ENCODE results near the gene HMGCS2. TPM values are rescaled to one million over a fixed set of nuclear protein-coding genes. Genes with fewer than 3 reads are reported as not detected.

The HMGCS2 gene
- total RNA-seq (2011; cell fraction: chromatin; rRNA removed; ENCODE audit: low replicate concordance), result not detected in 2 replicates
- total RNA-seq (2011; cell fraction: nucleolus; rRNA removed), result not detected in 2 replicates
- total RNA-seq (2011; cell fraction: nucleoplasm; rRNA removed), result not detected in 2 replicates
- total RNA-seq (2014; rRNA removed) (not detected in 2 replicates), total RNA-seq (2014; rRNA removed; fragmentation: Illumina TruSeq; extraction: Trizol) (not detected in 2 replicates), total RNA-seq (2015; rRNA removed; fragmentation: Illumina TruSeq; extraction: Trizol) (not detected in 2 replicates), total RNA-seq (2021) (0.13 and 0.18 TPM in 2 replicates), polyA plus RNA-seq (2011; rRNA removed) (not detected in 2 replicates), polyA plus RNA-seq (2014; fragmentation: Illumina TruSeq; extraction: Trizol) (not detected in 2 replicates), polyA plus RNA-seq (2014; fragmentation: Nextera tagmentation; extraction: Ambion mirVana) (not detected), polyA plus RNA-seq (2014; rRNA removed) (not detected in 2 replicates), polyA minus RNA-seq (2011; rRNA and poly(A)+ RNA removed) (not detected in 2 replicates), Bru-seq, nascent RNA (percentile 5 among the genes with signal in this experiment), BruChase-seq, experiment 1, labeled RNA remaining after a 2-hour chase (not detected), BruChase-seq, experiment 2, labeled RNA remaining after a 6-hour chase (not detected)
- not detected in 2 replicates for polyA plus RNA-seq (2011; cell fraction: cytosol; rRNA removed)
- polyA plus RNA-seq (2011; cell fraction: nucleus; rRNA removed), result not detected in 2 replicates
- not detected in 2 replicates for polyA plus RNA-seq (2012)
- not detected in 2 replicates for polyA minus RNA-seq (2011; cell fraction: cytosol; rRNA and poly(A)+ RNA removed)
- not detected in 2 replicates for polyA minus RNA-seq (2011; cell fraction: nucleus; rRNA and poly(A)+ RNA removed)
- long read RNA-seq, experiment 1, result 0 reads
- long read RNA-seq, experiment 2, result 0 reads
- long read RNA-seq, experiment 3, result 0 reads

DNA sequence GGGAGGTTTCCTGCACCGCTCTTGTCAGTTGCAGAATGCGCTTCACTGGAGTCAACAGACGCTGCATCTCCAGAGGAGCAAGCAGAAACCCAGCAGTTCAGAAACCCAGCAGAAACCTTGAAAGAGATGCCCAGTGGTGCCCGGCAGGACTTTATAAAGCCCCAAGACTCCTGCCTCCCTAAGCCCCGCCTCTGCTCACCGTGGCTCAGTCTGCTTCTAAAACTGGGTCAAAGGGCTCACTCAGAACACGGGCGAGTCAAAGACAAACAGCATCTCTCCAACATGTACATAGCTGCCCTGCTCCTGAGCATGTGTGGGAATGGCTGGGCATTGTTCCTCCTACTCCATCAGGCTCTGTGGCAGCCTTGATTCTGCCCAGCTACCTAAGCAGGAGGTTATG, at the start of gene HMGCS2:
TSS of gene HMGCS2 (minus strand) at position 128 of the 400 bp plus-strand sequence. CDS start at position 67, 61 bp downstream.
- in situ Hi-C loops (cut with MboI), result no loop called here
- no peak within 1 kb of the TSS for H3K9ac ChIP-seq (ENCODE audit: insufficient read depth in 1 of 2, low read depth in 2 of 2, low read length in 2 of 2)
- CTCF ChIA-PET (ENCODE audit: low intra/inter-chr PET ratio), result no interaction called here
- TF ChIP-seq, protein P1, sequence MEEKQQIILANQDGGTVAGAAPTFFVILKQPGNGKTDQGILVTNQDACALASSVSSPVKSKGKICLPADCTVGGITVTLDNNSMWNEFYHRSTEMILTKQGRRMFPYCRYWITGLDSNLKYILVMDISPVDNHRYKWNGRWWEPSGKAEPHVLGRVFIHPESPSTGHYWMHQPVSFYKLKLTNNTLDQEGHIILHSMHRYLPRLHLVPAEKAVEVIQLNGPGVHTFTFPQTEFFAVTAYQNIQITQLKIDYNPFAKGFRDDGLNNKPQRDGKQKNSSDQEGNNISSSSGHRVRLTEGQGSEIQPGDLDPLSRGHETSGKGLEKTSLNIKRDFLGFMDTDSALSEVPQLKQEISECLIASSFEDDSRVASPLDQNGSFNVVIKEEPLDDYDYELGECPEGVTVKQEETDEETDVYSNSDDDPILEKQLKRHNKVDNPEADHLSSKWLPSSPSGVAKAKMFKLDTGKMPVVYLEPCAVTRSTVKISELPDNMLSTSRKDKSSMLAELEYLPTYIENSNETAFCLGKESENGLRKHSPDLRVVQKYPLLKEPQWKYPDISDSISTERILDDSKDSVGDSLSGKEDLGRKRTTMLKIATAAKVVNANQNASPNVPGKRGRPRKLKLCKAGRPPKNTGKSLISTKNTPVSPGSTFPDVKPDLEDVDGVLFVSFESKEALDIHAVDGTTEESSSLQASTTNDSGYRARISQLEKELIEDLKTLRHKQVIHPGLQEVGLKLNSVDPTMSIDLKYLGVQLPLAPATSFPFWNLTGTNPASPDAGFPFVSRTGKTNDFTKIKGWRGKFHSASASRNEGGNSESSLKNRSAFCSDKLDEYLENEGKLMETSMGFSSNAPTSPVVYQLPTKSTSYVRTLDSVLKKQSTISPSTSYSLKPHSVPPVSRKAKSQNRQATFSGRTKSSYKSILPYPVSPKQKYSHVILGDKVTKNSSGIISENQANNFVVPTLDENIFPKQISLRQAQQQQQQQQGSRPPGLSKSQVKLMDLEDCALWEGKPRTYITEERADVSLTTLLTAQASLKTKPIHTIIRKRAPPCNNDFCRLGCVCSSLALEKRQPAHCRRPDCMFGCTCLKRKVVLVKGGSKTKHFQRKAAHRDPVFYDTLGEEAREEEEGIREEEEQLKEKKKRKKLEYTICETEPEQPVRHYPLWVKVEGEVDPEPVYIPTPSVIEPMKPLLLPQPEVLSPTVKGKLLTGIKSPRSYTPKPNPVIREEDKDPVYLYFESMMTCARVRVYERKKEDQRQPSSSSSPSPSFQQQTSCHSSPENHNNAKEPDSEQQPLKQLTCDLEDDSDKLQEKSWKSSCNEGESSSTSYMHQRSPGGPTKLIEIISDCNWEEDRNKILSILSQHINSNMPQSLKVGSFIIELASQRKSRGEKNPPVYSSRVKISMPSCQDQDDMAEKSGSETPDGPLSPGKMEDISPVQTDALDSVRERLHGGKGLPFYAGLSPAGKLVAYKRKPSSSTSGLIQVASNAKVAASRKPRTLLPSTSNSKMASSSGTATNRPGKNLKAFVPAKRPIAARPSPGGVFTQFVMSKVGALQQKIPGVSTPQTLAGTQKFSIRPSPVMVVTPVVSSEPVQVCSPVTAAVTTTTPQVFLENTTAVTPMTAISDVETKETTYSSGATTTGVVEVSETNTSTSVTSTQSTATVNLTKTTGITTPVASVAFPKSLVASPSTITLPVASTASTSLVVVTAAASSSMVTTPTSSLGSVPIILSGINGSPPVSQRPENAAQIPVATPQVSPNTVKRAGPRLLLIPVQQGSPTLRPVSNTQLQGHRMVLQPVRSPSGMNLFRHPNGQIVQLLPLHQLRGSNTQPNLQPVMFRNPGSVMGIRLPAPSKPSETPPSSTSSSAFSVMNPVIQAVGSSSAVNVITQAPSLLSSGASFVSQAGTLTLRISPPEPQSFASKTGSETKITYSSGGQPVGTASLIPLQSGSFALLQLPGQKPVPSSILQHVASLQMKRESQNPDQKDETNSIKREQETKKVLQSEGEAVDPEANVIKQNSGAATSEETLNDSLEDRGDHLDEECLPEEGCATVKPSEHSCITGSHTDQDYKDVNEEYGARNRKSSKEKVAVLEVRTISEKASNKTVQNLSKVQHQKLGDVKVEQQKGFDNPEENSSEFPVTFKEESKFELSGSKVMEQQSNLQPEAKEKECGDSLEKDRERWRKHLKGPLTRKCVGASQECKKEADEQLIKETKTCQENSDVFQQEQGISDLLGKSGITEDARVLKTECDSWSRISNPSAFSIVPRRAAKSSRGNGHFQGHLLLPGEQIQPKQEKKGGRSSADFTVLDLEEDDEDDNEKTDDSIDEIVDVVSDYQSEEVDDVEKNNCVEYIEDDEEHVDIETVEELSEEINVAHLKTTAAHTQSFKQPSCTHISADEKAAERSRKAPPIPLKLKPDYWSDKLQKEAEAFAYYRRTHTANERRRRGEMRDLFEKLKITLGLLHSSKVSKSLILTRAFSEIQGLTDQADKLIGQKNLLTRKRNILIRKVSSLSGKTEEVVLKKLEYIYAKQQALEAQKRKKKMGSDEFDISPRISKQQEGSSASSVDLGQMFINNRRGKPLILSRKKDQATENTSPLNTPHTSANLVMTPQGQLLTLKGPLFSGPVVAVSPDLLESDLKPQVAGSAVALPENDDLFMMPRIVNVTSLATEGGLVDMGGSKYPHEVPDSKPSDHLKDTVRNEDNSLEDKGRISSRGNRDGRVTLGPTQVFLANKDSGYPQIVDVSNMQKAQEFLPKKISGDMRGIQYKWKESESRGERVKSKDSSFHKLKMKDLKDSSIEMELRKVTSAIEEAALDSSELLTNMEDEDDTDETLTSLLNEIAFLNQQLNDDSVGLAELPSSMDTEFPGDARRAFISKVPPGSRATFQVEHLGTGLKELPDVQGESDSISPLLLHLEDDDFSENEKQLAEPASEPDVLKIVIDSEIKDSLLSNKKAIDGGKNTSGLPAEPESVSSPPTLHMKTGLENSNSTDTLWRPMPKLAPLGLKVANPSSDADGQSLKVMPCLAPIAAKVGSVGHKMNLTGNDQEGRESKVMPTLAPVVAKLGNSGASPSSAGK (IDR thresholded peaks at IDR 0.05), result no peak
- TF ChIP-seq, protein P2, sequence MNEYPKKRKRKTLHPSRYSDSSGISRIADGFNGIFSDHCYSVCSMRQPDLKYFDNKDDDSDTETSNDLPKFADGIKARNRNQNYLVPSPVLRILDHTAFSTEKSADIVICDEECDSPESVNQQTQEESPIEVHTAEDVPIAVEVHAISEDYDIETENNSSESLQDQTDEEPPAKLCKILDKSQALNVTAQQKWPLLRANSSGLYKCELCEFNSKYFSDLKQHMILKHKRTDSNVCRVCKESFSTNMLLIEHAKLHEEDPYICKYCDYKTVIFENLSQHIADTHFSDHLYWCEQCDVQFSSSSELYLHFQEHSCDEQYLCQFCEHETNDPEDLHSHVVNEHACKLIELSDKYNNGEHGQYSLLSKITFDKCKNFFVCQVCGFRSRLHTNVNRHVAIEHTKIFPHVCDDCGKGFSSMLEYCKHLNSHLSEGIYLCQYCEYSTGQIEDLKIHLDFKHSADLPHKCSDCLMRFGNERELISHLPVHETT (CRISPR knock-in tag; conservative IDR thresholded peaks at IDR 0.05 in 1 of 2, IDR thresholded peaks at IDR 0.05 in 1 of 2), result no peak
- TF ChIP-seq FOXA1 (IDR thresholded peaks at IDR 0.05; ENCODE audit: borderline replicate concordance), result no peak
- no peak for TF ChIP-seq ZNF165 (CRISPR knock-in tag; IDR thresholded peaks at IDR 0.05; ENCODE audit: borderline replicate concordance)
- no peak for TF ChIP-seq ARNT (IDR thresholded peaks at IDR 0.05)
- no peak for TF ChIP-seq EWSR1 (IDR thresholded peaks at IDR 0.05; ENCODE audit: borderline replicate concordance, low read depth, partially characterized antibody)

More for the DNA sequence above, at the start of gene HMGCS2:
- no peak within 1 kb of the TSS for H2AFZ ChIP-seq (ENCODE audit: low read depth, low read length)
- POLR2A ChIA-PET, result interaction anchor here (1.3 kb wide), 1 partner anchor 11 kb away, joined by 4 read pairs; no protein-coding TSS in a partner anchor
- H3K9me3 ChIP-seq (replicated peaks; ENCODE audit: control insufficient read depth, insufficient read depth, low read depth, low read length), result no peaks in the 10 kb centered on the region
- H3K27me3 ChIP-seq (ENCODE audit: control insufficient read depth in 2 of 2, insufficient read depth in 2 of 2, low read length in 2 of 2), result peaks cover 5 to 11% of the 10 kb centered on the region in 2 experiments
- no peaks in the 10 kb centered on the region for H3K36me3 ChIP-seq (ENCODE audit: control insufficient read depth, insufficient read depth, low read length)
- no peak for DNase-seq (ENCODE audit: extremely low read depth in 1 of 4, low spot score in 3 of 4)
- BruUV-seq (replicated peaks), result no TSS peak
- H4K20me1 ChIP-seq (replicated peaks; ENCODE audit: control insufficient read depth, insufficient read depth, low read length), result no peaks in the 10 kb centered on the region
- 0% methylated on average over 8 of the region's 8 CpGs for WGBS (ENCODE audit: insufficient coverage, low coverage, missing lambda C conversion rate)
- no peak for FAIRE-seq
- no peaks in the 10 kb centered on the region for H3K4me1 ChIP-seq (replicated peaks in 1 of 2; ENCODE audit: control insufficient read depth in 2 of 2, insufficient read depth in 2 of 2, low read length in 2 of 2)
- H3K27ac ChIP-seq (ENCODE audit: extremely low read depth, low read depth, low read length), result no peak within 1 kb of the TSS
- no peaks in the 10 kb centered on the region for H3K79me2 ChIP-seq (ENCODE audit: control insufficient read depth, insufficient read depth, low read length)
- no peak for ATAC-seq
- H3K4me2 ChIP-seq (ENCODE audit: insufficient read depth, low read length), result no peak within 1 kb of the TSS
- H3K9me1 ChIP-seq (ENCODE audit: control insufficient read depth, insufficient read depth, low read length), result no peaks in the 10 kb centered on the region
- no peak within 1 kb of the TSS for H3K4me3 ChIP-seq
- intact Hi-C loops (cut with micrococcal nuclease), result no loop called here

All from K562 (cell line).